Measurements from ENCODE around the gene POLD1. TPM values are rescaled to one million over a fixed set of nuclear protein-coding genes. Genes with fewer than 3 reads are reported as not detected.
"Not testable (repeated sequence)": the region's sequence is repeated elsewhere in the genome, so short reads cannot be mapped to it uniquely, and the experiment has no call there.

The POLD1 gene
- total RNA-seq, 1 donor from 2014 or later = 22.9 TPM

GRCh38 chr19:50384685-50385535 is 763 bp downstream of the POLD1 start:
- intact Hi-C loops (cut with DNase I) = loop anchor here (1.0 to 10.0 kb wide), 6 partner anchors 9 to 980 kb away; partner anchors contain the start of genes CLDND2, EMC10, ETFB and GARIN5A
- H3K27ac ChIP-seq = peak overlapping the region; percentile 87 to 88

GRCh38 chr19:50387176-50387867 is 3.2 kb downstream of the POLD1 start:
- peaks cover 8 to 10% of the 10 kb centered on the region in 2 donors for H3K4me1 ChIP-seq
- intact Hi-C loops (cut with DNase I) = loop anchor here (10.0 kb wide), 1 partner anchor 977 kb away; the partner anchor contains the start of genes CLDND2 and ETFB
- H3K9me3 ChIP-seq = no peaks in the 10 kb centered on the region
- peak in 1 of 2 donors; percentile 72 for DNase-seq (ENCODE audit: low spot score in 2 of 2)
- H3K4me3 ChIP-seq = no peak overlapping the region
- H3K27ac ChIP-seq = no peak overlapping the region
- H3K27me3 ChIP-seq = no peaks in the 10 kb centered on the region
- TF ChIP-seq CTCF (IDR thresholded peaks at IDR 0.05) = no peak
- peaks cover 2 to 3% of the 10 kb centered on the region in 2 donors for H3K36me3 ChIP-seq

More at GRCh38 chr19:50384685-50385535, 763 bp downstream of the POLD1 start:
- Histone ChIP-seq H3K4me3 (peak overlapping the region; percentile 61 to 76), H3K27me3 (no peaks in the 10 kb centered on the region), H3K9me3 (no peaks in the 10 kb centered on the region), H3K36me3 (peaks cover 24 to 27% of the 10 kb centered on the region in 2 donors), H3K4me1 (peaks cover 8 to 10% of the 10 kb centered on the region in 2 donors)
- no peak for TF ChIP-seq CTCF (IDR thresholded peaks at IDR 0.05)
- DNase-seq (ENCODE audit: low spot score in 2 of 2) = no peak

- no peak for DNase-seq (ENCODE audit: low spot score in 2 of 2)
- TF ChIP-seq CTCF (IDR thresholded peaks at IDR 0.05) = no peak
- peaks cover 8 to 10% of the 10 kb centered on the region in 2 donors for H3K4me1 ChIP-seq
- no peak overlapping the region for H3K4me3 ChIP-seq
- no peaks in the 10 kb centered on the region for H3K36me3 ChIP-seq
- H3K9me3 ChIP-seq = no peaks in the 10 kb centered on the region
- no peak overlapping the region for H3K27ac ChIP-seq
- H3K27me3 ChIP-seq = no peaks in the 10 kb centered on the region
- intact Hi-C loops (cut with DNase I) = loop anchor here (10.0 kb wide), 1 partner anchor 977 kb away; the partner anchor contains the start of genes CLDND2 and ETFB
These were observed 3.7 kb downstream of the POLD1 start for GRCh38 chr19:50387868-50388245.

- H3K27ac ChIP-seq; H3K27me3 ChIP-seq; H3K36me3 ChIP-seq; DNase-seq (ENCODE audit: low spot score in 2 of 2); H3K4me1 ChIP-seq; intact Hi-C loops (cut with DNase I); H3K4me3 ChIP-seq; H3K9me3 ChIP-seq: not testable (repeated sequence)
These were observed 6.1 kb downstream of the POLD1 start for GRCh38 chr19:50390295-50390694.

DNA sequence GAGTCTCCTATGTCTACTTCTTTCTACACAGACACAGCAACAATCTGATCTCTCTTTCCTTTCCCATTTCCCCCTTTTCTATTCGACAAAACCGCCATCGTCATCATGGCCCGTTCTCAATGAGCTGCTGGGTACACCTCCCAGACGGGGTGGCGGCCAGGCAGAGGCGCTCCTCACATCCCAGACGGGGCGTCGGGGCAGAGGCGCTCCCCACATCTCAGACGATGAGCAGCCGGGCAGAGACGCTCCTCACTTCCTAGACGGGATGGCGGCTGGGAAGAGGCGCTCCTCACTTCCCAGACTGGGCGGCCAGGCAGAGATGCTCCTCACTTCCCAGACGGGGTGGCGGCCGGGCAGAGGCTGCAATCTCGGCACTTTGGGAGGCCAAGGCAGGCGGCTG is 6.8 kb downstream of the POLD1 start:
- DNase-seq (ENCODE audit: low spot score in 2 of 2); H3K27me3 ChIP-seq; H3K9me3 ChIP-seq; intact Hi-C loops (cut with DNase I); H3K36me3 ChIP-seq; H3K4me3 ChIP-seq; H3K27ac ChIP-seq; H3K4me1 ChIP-seq: not testable (repeated sequence)

DNA sequence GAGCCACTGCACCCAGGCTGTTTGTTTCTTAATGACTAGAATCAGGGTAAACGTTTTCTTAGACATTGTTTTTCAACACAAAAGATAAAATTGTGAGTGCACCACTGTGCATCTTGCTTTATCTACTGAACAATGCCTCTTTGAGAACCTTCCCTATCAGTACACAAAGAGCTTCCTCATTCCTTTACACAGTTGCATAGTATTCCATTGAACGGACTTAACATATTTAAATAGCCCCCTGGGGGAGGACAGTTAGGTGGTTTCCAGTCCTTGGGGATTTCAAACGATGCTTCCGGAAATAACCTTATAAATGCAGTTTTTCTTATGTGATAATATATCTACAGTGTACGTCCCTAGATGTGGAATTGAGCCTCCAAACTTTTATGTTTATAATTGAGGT is 8.6 kb downstream of the POLD1 start:
- H3K27ac ChIP-seq = no peak overlapping the region
- intact Hi-C loops (cut with DNase I) = no loop called here
- TF ChIP-seq CTCF (IDR thresholded peaks at IDR 0.05) = no peak
- no peak for DNase-seq (ENCODE audit: low spot score in 2 of 2)
- no peaks in the 10 kb centered on the region for H3K9me3 ChIP-seq
- H3K36me3 ChIP-seq = no peaks in the 10 kb centered on the region
- H3K4me3 ChIP-seq = no peak overlapping the region
- no peaks in the 10 kb centered on the region for H3K4me1 ChIP-seq
- H3K27me3 ChIP-seq = no peaks in the 10 kb centered on the region
